ENCODE results near the gene UBE2J1. TPM values are rescaled to one million over a fixed set of nuclear protein-coding genes. Genes with fewer than 3 reads are reported as not detected.

Gene UBE2J1
- total RNA-seq, 1 donor from 2014 or later: 93.3 TPM

GRCh38 chr6:89361171-89361570, 8.6 kb upstream of the UBE2J1 start:
- no peak for DNase-seq (ENCODE audit: low read depth)
- H3K4me1 Mint-ChIP-seq (ENCODE audit: low read depth, unreplicated experiment): peaks cover 11% of the 10 kb centered on the region
- no peak for FAIRE-seq
- no peak overlapping the region for H3K27ac Mint-ChIP-seq (ENCODE audit: unreplicated experiment)
- no peak overlapping the region for H3K4me2 ChIP-seq (ENCODE audit: low read length)
- no peaks in the 10 kb centered on the region for H3K27me3 Mint-ChIP-seq (ENCODE audit: low read depth, unreplicated experiment)
- H3K36me3 Mint-ChIP-seq (ENCODE audit: low read depth, unreplicated experiment): no peaks in the 10 kb centered on the region
- no peak overlapping the region for H3K9ac ChIP-seq (ENCODE audit: low read length)
- no peak overlapping the region for H3K4me3 Mint-ChIP-seq (ENCODE audit: unreplicated experiment)
- H3K79me2 ChIP-seq (ENCODE audit: insufficient read depth, low read length): no peaks in the 10 kb centered on the region
- no peaks in the 10 kb centered on the region for H3K36me3 ChIP-seq (ENCODE audit: insufficient read depth, low read length)
- TF ChIP-seq CTCF (IDR thresholded peaks at IDR 0.05; ENCODE audit: insufficient read depth, low read depth, low read length): no peak
- no peak for TF ChIP-seq EZH2 (IDR thresholded peaks at IDR 0.05; ENCODE audit: insufficient read depth, low read length)
- no peak overlapping the region for H3K27ac ChIP-seq (ENCODE audit: low read depth, low read length)
- no peaks in the 10 kb centered on the region for H3K9me3 ChIP-seq (ENCODE audit: insufficient read depth, low read depth, low read length)
- no peak overlapping the region for H3K4me3 ChIP-seq (ENCODE audit: insufficient read depth, low read depth, low read length)
- peaks cover 4% of the 10 kb centered on the region for H3K9me3 Mint-ChIP-seq (ENCODE audit: unreplicated experiment)
- no peaks in the 10 kb centered on the region for H3K4me1 ChIP-seq (ENCODE audit: insufficient read depth, low read length)
- no peaks in the 10 kb centered on the region for H4K20me1 ChIP-seq (ENCODE audit: insufficient read depth, low read length)
- peaks cover 3% of the 10 kb centered on the region for H3K27me3 ChIP-seq (ENCODE audit: insufficient read depth, low read length)
- no peak overlapping the region for H2AFZ ChIP-seq (ENCODE audit: low read depth, low read length)

DNA sequence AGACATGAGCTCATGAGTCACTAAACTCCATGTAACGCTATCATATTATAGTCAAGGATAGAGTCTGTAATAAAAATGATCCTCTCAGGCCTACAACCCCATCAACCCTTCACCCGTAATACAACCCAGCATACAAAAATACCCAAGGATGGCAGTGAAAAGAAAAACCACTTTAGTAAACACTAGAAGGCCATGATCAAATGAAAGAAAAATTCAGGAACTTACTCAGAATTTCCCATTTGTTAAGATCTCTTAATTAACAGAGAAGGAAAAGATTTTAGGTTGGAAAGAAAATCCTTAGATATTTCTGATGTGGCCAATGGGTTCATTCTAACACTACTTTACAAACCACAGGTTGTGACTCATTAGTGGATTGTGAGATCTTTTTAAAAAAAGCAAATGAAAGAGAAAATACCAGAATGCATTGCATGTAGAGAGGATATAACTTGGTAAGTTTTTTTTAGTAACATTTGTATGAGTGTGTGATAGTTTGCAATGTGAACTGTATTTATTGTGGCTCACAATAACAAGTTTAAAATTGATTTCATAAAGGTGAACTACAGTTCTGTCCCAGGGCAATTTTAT, 8.0 kb upstream of the UBE2J1 start:
- no peaks in the 10 kb centered on the region for H3K36me3 Mint-ChIP-seq (ENCODE audit: low read depth, unreplicated experiment)
- H3K4me1 ChIP-seq (ENCODE audit: insufficient read depth, low read length): no peaks in the 10 kb centered on the region
- peak; percentile 87 for DNase-seq (ENCODE audit: low read depth)
- H3K27ac Mint-ChIP-seq (ENCODE audit: unreplicated experiment): peak overlapping the region; percentile 44
- TF ChIP-seq EZH2 (IDR thresholded peaks at IDR 0.05; ENCODE audit: insufficient read depth, low read length) (no peak), CTCF (IDR thresholded peaks at IDR 0.05; ENCODE audit: insufficient read depth, low read depth, low read length) (no peak)
- H3K36me3 ChIP-seq (ENCODE audit: insufficient read depth, low read length): no peaks in the 10 kb centered on the region
- H3K9me3 Mint-ChIP-seq (ENCODE audit: unreplicated experiment): peaks cover 4% of the 10 kb centered on the region
- no peaks in the 10 kb centered on the region for H3K9me3 ChIP-seq (ENCODE audit: insufficient read depth, low read depth, low read length)
- no peak overlapping the region for H3K4me3 ChIP-seq (ENCODE audit: insufficient read depth, low read depth, low read length)
- H2AFZ ChIP-seq (ENCODE audit: low read depth, low read length): no peak overlapping the region
- peaks cover 11% of the 10 kb centered on the region for H3K4me1 Mint-ChIP-seq (ENCODE audit: low read depth, unreplicated experiment)
- H3K9ac ChIP-seq (ENCODE audit: low read length): no peak overlapping the region
- H3K27me3 Mint-ChIP-seq (ENCODE audit: low read depth, unreplicated experiment): no peaks in the 10 kb centered on the region
- peaks cover 3% of the 10 kb centered on the region for H3K27me3 ChIP-seq (ENCODE audit: insufficient read depth, low read length)
- H3K79me2 ChIP-seq (ENCODE audit: insufficient read depth, low read length): no peaks in the 10 kb centered on the region
- peak overlapping the region; percentile 38 for H3K27ac ChIP-seq (ENCODE audit: low read depth, low read length)
- peak overlapping the region; percentile 31 for H3K4me2 ChIP-seq (ENCODE audit: low read length)
- FAIRE-seq: peak; percentile 56
- no peak overlapping the region for H3K4me3 Mint-ChIP-seq (ENCODE audit: unreplicated experiment)
- no peaks in the 10 kb centered on the region for H4K20me1 ChIP-seq (ENCODE audit: insufficient read depth, low read length)

- no peaks in the 10 kb centered on the region for H3K27me3 Mint-ChIP-seq (ENCODE audit: low read depth, unreplicated experiment)
- H2AFZ ChIP-seq (ENCODE audit: low read depth, low read length): no peak overlapping the region
Measured at GRCh38 chr6:89359561-89359960, 7.0 kb upstream of the UBE2J1 start.

More at GRCh38 chr6:89359561-89359960, 7.0 kb upstream of the UBE2J1 start:
- Mint-ChIP-seq H3K27ac (ENCODE audit: unreplicated experiment) (peak overlapping the region; percentile 45), H3K4me1 (ENCODE audit: low read depth, unreplicated experiment) (peaks cover 11% of the 10 kb centered on the region), H3K4me3 (ENCODE audit: unreplicated experiment) (no peak overlapping the region), H3K36me3 (ENCODE audit: low read depth, unreplicated experiment) (no peaks in the 10 kb centered on the region), H3K9me3 (ENCODE audit: unreplicated experiment) (peaks cover 4% of the 10 kb centered on the region)
- H3K4me1 ChIP-seq (ENCODE audit: insufficient read depth, low read length): no peaks in the 10 kb centered on the region
- no peak overlapping the region for H3K9ac ChIP-seq (ENCODE audit: low read length)
- no peaks in the 10 kb centered on the region for H4K20me1 ChIP-seq (ENCODE audit: insufficient read depth, low read length)
- DNase-seq (ENCODE audit: low read depth): no peak
- no peaks in the 10 kb centered on the region for H3K36me3 ChIP-seq (ENCODE audit: insufficient read depth, low read length)
- no peak overlapping the region for H3K4me2 ChIP-seq (ENCODE audit: low read length)
- H3K79me2 ChIP-seq (ENCODE audit: insufficient read depth, low read length): no peaks in the 10 kb centered on the region
- no peaks in the 10 kb centered on the region for H3K9me3 ChIP-seq (ENCODE audit: insufficient read depth, low read depth, low read length)
- no peak for TF ChIP-seq CTCF (IDR thresholded peaks at IDR 0.05; ENCODE audit: insufficient read depth, low read depth, low read length)
- no peak for TF ChIP-seq EZH2 (IDR thresholded peaks at IDR 0.05; ENCODE audit: insufficient read depth, low read length)
- peaks cover 3% of the 10 kb centered on the region for H3K27me3 ChIP-seq (ENCODE audit: insufficient read depth, low read length)
- H3K27ac ChIP-seq (ENCODE audit: low read depth, low read length): no peak overlapping the region
- no peak overlapping the region for H3K4me3 ChIP-seq (ENCODE audit: insufficient read depth, low read depth, low read length)
- FAIRE-seq: no peak
